ENCODE results near the gene HOXC12. TPM values are rescaled to one million over a fixed set of nuclear protein-coding genes. Genes with fewer than 3 reads are reported as not detected.
A peak's percentile ranks its signal among the peaks of the same experiment; 100 is the strongest.

HOXC12 gene
- total RNA-seq, 1 donor = under 0.01 TPM

DNA sequence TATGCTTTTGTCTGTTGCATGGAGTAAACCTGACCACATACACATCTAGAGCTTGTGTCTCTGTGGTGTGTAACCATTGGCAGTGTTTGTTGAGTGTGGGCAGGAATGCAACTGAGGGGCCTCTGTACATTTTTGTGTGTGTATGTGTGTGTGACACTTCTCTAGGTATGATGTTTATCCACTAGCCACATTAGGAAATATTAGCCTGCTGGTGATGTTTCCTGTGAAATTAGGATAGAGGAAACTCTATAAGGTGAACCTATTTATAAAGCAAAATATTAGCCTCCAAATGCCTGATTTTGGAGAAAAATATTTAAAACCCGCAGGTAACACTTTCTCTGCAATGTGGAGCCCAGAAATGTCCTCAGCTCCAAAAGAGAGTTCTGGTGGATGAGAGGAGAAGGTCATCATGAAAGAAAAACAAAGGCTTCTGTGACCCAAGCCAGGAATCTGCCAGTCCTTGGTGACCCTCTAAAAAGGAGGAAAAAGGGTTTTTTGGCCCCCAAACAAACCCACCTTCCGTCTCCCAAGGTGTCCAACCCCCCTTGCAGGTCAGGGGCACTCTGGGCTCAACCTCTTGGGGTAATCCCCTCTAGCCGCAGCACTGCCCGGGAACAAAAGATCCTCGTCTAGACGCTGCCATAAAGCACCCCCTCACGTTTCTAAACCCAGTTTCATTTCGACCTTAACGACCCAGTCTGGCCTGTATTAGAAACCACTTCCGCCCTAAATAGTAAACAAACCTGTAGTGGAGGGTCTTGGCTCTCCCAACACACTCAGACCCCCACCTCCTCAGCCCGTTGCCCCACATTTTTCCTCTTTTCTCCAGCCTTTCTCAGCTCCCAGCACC is 23.1 kb downstream of the HOXC12 start:
- TF ChIP-seq, protein P1, sequence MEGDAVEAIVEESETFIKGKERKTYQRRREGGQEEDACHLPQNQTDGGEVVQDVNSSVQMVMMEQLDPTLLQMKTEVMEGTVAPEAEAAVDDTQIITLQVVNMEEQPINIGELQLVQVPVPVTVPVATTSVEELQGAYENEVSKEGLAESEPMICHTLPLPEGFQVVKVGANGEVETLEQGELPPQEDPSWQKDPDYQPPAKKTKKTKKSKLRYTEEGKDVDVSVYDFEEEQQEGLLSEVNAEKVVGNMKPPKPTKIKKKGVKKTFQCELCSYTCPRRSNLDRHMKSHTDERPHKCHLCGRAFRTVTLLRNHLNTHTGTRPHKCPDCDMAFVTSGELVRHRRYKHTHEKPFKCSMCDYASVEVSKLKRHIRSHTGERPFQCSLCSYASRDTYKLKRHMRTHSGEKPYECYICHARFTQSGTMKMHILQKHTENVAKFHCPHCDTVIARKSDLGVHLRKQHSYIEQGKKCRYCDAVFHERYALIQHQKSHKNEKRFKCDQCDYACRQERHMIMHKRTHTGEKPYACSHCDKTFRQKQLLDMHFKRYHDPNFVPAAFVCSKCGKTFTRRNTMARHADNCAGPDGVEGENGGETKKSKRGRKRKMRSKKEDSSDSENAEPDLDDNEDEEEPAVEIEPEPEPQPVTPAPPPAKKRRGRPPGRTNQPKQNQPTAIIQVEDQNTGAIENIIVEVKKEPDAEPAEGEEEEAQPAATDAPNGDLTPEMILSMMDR (IDR thresholded peaks at IDR 0.05; ENCODE audit: insufficient read depth, low read depth, low read length) = no peak
- peak; percentile 59 for DNase-seq (ENCODE audit: low read depth)
- H3K4me3 ChIP-seq (ENCODE audit: low read depth, low read length) = peak overlapping the region; percentile 1

DNA sequence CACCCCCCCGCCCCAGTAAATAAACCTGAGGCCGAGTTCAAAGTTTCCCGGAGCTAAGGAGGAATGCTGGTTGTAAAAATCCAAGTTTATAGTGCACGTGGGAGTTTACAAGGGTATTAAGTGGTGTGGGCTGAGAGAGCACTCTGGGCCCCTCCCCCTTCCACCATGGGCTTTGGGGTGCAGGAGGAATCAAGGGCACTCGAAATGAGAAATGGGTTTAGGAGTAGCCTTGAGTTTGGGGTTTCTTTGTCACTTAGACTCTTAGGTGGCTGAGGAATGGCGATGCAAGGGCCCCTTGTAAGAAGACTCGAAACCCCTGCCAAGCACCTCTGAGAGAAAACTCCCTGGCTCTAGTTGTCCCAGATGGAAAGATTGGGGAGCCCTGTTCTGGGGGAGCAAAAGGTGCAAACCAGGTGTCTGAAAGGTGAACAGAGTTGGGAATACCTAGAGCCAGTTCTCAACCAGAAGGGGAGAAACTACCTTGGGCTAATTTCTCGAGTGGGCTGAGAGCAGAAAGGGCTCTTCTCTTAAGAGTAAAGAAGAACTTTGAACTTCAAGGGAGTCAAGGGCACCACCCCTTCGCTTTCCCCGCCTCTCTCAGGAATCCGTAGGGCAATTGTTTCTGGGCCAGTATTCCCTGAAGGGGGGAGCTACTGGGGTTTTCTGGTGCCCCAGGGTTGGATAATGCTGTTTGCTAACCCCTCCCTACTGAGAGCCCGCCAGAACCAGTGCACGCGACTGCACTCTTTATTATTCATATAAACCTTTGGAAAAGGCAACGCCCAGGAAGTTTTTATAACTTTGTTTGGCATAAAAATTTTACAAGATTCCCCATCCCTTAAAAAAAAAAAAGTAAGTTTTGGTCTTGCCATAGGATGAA is 24.0 kb downstream of the HOXC12 start:
- TF ChIP-seq, protein P1 (IDR thresholded peaks at IDR 0.05; ENCODE audit: insufficient read depth, low read depth, low read length) = no peak
- no peak overlapping the region for H3K4me3 ChIP-seq (ENCODE audit: low read depth, low read length)
- peak; percentile 53 for DNase-seq (ENCODE audit: low read depth)

DNA sequence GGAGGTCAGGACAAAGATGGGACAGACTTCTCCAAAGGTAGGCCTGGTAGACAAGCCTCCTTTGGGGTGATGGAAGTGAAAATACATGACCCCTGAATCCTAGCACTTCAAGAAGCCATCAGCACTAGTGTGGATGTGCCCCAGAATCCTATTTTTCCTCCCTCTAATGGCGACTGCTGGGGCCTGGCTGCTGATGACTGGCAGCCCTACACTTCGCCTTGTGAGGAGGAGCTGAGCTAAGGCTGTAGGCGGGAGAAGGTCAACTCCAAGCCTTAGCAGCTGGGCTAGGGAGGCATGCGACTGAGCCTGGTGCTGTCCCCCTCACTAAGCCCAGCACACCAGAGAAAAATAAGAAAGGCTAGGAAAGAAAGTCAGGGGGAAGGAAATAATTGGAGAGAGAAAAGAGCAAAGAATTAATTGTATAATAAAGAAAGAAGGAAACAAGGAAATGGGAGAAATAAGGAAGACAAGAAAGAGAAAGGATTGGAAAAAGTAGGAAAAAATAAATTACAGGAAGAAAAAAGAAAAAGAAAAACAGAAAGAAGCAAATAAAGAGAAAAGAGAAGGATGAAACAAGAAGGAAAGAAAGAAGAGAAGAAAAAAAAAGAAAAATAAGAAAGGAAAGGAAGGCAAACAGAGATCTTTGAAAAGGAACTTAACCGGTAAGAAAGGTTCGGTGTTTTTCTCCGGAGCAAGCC is 25.6 kb downstream of the HOXC12 start:
- no peak for DNase-seq (ENCODE audit: low read depth)
- H3K4me3 ChIP-seq (ENCODE audit: low read depth, low read length) = no peak overlapping the region
- TF ChIP-seq, protein P1 (IDR thresholded peaks at IDR 0.05; ENCODE audit: insufficient read depth, low read depth, low read length) = no peak

DNA sequence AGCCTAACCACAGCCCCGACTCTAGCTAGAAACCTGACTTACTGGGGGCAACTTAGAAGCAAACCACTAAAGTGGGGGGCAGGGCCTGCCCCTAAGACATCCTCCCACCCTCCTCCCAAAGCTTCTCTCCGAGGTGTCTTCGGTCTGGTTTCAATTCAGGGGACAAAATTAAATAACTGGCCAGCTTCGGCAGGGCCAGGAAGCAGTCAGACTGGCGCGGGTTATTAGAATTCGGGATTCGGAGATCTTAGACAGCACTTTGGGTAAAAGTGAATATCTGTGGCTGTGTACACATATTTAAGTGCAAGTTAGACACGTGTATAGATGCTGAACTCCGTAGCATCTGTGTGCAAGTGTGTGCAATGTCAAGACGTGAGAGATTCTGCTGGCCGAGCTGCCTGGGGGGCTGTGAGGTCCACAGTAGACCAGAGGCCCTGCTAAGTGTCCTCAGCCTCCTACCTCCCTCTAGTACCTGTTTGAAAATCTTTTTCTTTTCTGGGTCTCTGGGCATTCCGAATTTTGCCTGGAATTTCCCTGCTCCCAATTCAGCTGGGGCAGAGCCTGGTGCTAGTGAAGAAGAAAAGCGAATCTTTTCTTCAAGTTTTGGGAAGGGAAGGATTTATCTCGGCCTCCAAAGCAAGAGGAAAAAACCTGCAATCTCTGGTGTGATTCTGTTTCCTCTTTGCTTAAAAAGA is 26.2 kb downstream of the HOXC12 start:
- no peak for DNase-seq (ENCODE audit: low read depth)
- TF ChIP-seq, protein P1 (IDR thresholded peaks at IDR 0.05; ENCODE audit: insufficient read depth, low read depth, low read length) = no peak
- H3K4me3 ChIP-seq (ENCODE audit: low read depth, low read length) = no peak overlapping the region

DNA sequence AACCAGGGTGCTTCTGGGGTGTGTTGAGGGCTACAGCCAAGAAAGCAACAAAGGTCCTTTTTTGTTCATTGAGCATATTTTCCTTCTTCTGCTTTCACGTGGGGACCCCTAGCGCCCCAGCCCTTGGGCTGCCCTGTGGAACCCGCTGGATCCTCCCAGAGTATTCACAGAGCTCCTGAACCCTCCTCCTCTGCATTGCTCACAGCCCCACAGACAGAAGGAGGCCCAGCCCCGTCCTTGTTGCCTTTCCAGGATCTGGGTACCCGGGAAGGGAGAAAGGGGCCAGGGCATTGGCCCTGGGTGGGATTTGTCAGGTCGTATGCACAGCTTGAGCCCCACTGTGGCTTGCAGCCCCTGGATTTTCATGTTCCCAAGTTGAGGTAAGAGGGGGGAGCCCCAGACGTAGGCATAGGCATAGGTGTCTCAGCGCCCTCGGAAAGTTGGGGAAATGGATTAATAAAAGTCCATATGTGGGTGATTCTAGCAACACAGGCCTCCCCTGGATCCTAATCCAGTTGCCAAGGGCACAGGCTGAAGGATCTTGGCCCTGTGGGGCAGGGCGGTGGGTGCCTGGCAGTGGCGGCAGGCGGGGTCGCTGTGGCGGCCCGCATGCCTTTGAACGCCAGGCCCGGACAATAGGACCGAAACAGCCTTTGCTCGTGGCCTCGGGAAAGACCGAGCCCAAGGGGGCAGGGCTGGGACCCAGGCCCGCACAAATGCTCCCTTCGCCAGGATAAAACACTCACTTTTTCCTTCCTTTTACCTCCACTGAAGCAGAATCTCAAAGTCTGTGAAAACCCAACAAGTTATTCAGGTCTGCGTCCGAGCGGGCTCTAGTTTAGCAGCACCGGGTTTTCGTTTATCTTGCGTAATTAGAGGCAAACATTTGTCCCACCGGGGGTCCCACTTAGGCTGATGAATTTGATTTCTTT is 27.2 kb downstream of the HOXC12 start:
- TF ChIP-seq, protein P1 (IDR thresholded peaks at IDR 0.05; ENCODE audit: insufficient read depth, low read depth, low read length) = no peak
- peak overlapping the region; percentile 21 for H3K4me3 ChIP-seq (ENCODE audit: low read depth, low read length)
- no peak for DNase-seq (ENCODE audit: low read depth)
